ENCODE measurements around the gene PLXDC1. TPM values are rescaled to one million over a fixed set of nuclear protein-coding genes. Genes with fewer than 3 reads are reported as not detected.

PLXDC1 gene
- total RNA-seq, 1 experiment from 2014 or later = 0.52 TPM

DNA sequence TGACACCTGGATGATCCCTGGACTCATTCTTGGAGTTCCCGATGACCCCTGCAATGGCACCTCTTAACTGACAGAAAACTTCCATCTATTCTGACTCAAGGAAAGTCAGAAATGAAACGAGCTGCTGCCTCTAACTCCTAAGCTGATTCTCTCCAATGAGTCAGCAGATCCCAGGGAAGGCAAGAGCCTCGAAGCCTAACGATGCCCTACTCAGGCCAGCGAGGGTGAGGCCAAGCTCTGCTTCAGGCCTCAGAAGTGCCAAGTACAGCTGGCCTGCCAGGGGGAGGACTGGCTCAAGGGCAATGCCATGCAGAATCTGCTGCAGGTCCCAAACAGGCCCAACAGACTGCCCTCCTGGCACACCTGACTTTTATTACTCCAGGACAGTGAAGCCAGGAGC, 36.3 kb downstream of the PLXDC1 start:
- CTCF ChIA-PET = interaction anchor here (0.9 to 3.1 kb wide), 10 partner anchors 9 to 131 kb away, joined by 3 to 12 read pairs (median 4); partner anchors contain the start of gene RPL19
- peaks cover 96% of the 10 kb centered on the region for H3K27me3 Mint-ChIP-seq (ENCODE audit: unreplicated experiment)
- no peak overlapping the region for H3K27ac Mint-ChIP-seq (ENCODE audit: unreplicated experiment)
- BruUV-seq (replicated peaks) = no TSS peak
- intact Hi-C loops (cut with micrococcal nuclease; ENCODE audit: unreplicated experiment) = no loop called here
- H3K4me3 Mint-ChIP-seq (ENCODE audit: low read depth, unreplicated experiment) = no peak overlapping the region
- H3K4me1 Mint-ChIP-seq (ENCODE audit: low read depth, unreplicated experiment) = peaks cover 12% of the 10 kb centered on the region
- TF ChIP-seq, protein P1, sequence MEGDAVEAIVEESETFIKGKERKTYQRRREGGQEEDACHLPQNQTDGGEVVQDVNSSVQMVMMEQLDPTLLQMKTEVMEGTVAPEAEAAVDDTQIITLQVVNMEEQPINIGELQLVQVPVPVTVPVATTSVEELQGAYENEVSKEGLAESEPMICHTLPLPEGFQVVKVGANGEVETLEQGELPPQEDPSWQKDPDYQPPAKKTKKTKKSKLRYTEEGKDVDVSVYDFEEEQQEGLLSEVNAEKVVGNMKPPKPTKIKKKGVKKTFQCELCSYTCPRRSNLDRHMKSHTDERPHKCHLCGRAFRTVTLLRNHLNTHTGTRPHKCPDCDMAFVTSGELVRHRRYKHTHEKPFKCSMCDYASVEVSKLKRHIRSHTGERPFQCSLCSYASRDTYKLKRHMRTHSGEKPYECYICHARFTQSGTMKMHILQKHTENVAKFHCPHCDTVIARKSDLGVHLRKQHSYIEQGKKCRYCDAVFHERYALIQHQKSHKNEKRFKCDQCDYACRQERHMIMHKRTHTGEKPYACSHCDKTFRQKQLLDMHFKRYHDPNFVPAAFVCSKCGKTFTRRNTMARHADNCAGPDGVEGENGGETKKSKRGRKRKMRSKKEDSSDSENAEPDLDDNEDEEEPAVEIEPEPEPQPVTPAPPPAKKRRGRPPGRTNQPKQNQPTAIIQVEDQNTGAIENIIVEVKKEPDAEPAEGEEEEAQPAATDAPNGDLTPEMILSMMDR (IDR thresholded peaks at IDR 0.05; ENCODE audit: unreplicated experiment) = no peak
- no peak for DNase-seq
- peaks cover 3% of the 10 kb centered on the region for H3K9me3 Mint-ChIP-seq (ENCODE audit: low read depth, unreplicated experiment)
- H3K36me3 Mint-ChIP-seq (ENCODE audit: insufficient read depth, unreplicated experiment) = no peaks in the 10 kb centered on the region

DNA sequence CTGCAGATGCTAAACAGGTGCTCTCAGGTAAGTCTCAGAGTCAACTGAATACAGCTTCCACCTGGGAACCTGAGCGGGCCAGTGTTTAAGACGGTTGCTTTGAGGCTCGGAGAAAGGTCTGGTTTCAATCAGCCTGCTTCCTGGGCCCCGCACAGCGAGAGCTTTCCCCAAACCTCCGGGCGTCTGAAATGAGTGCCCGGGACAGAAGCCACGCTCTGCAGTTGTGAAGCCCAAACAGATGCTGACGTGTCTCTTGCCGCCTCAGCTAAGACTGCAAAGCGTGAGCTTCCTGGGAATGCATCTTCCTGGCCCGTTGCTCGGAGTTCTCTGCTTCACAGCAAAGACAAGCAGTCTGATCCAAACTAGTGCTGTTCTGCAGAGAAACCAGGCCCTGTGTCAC, 36.7 kb downstream of the PLXDC1 start:
- Mint-ChIP-seq H3K4me1 (ENCODE audit: low read depth, unreplicated experiment) (peaks cover 15% of the 10 kb centered on the region), H3K27ac (ENCODE audit: unreplicated experiment) (no peak overlapping the region), H3K27me3 (ENCODE audit: unreplicated experiment) (peaks cover 98% of the 10 kb centered on the region), H3K36me3 (ENCODE audit: insufficient read depth, unreplicated experiment) (no peaks in the 10 kb centered on the region), H3K4me3 (ENCODE audit: low read depth, unreplicated experiment) (no peak overlapping the region), H3K9me3 (ENCODE audit: low read depth, unreplicated experiment) (peaks cover 3% of the 10 kb centered on the region)
- CTCF ChIA-PET = interaction anchor here (0.9 to 3.1 kb wide), 11 partner anchors 10 to 131 kb away, joined by 3 to 12 read pairs (median 3); partner anchors contain the start of gene RPL19
- intact Hi-C loops (cut with micrococcal nuclease; ENCODE audit: unreplicated experiment) = no loop called here
- no peak for DNase-seq
- TF ChIP-seq, protein P1 (IDR thresholded peaks at IDR 0.05; ENCODE audit: unreplicated experiment) = no peak
- BruUV-seq (replicated peaks) = no TSS peak

DNA sequence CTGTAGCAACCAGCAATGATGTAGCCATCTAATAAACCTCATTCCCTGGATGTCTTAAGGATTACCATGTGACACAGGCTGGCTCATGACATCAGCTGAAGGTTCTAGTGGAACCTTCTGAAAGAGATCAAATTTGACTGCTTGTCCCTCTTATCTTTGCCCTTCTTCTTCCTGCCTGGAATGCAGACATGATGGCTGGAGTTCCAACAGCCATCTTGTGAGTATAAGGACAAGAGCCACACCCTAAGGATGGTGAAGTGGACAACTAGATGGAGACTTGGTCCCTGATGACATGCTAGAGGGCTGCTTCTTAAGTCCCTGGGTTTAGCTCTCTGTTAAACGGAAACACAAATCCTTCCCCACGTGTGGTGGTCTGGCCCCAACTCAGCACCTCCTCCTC, 37.6 kb downstream of the PLXDC1 start:
- BruUV-seq (replicated peaks) = no TSS peak
- Mint-ChIP-seq H3K36me3 (ENCODE audit: insufficient read depth, unreplicated experiment) (no peaks in the 10 kb centered on the region), H3K9me3 (ENCODE audit: low read depth, unreplicated experiment) (peaks cover 3% of the 10 kb centered on the region), H3K4me1 (ENCODE audit: low read depth, unreplicated experiment) (peaks cover 15% of the 10 kb centered on the region), H3K27me3 (ENCODE audit: unreplicated experiment) (peaks cover 96% of the 10 kb centered on the region), H3K4me3 (ENCODE audit: low read depth, unreplicated experiment) (no peak overlapping the region), H3K27ac (ENCODE audit: unreplicated experiment) (no peak overlapping the region)
- intact Hi-C loops (cut with micrococcal nuclease; ENCODE audit: unreplicated experiment) = no loop called here
- CTCF ChIA-PET = interaction anchor here (0.9 to 3.1 kb wide), 8 partner anchors 9 to 57 kb away, joined by 3 to 12 read pairs (median 4); no protein-coding TSS in a partner anchor
- no peak for DNase-seq
- TF ChIP-seq, protein P1 (IDR thresholded peaks at IDR 0.05; ENCODE audit: unreplicated experiment) = no peak

DNA sequence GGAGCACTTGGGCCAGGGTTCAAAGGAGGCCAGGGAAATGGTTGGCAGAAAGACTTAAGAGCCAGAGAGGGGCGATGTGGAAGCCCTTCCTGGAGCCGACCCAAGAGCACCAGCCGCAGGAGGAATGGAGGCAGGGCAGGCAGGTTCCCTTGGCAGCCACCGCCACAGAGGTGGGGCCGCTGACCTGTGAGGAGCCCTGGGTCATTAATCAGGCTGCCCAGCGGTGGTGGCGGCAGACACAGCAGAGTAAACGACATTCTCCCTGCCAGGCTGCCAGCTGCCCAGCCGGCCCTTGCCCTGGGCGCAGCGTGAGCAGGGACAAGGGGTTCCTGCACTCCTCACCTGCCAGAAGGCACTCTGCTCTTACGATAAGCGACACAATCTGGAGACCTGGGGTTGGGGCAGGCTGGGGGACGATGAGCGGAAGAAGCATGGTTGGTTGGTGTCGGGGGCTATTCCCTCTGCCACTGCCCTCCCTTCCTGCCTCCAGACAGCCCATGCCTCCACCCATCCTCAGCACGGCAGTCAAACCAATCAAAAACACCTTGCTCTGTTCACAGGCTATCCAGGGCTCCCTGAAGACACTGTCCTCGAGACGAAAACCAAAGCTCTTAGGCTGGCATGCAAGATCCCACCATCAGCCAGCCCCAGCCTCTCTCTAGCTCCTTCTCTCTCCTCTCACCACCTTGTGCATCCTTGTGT, 40.9 kb downstream of the PLXDC1 start:
- intact Hi-C loops (cut with micrococcal nuclease; ENCODE audit: unreplicated experiment) = no loop called here
- Mint-ChIP-seq H3K4me3 (ENCODE audit: low read depth, unreplicated experiment) (no peak overlapping the region), H3K4me1 (ENCODE audit: low read depth, unreplicated experiment) (peaks cover 15% of the 10 kb centered on the region), H3K9me3 (ENCODE audit: low read depth, unreplicated experiment) (peaks cover 3% of the 10 kb centered on the region), H3K36me3 (ENCODE audit: insufficient read depth, unreplicated experiment) (no peaks in the 10 kb centered on the region), H3K27ac (ENCODE audit: unreplicated experiment) (no peak overlapping the region), H3K27me3 (ENCODE audit: unreplicated experiment) (peaks cover 96% of the 10 kb centered on the region)
- DNase-seq = peak; percentile 60
- BruUV-seq (replicated peaks) = no TSS peak
- CTCF ChIA-PET = interaction anchor here (0.5 to 3.1 kb wide), 2 partner anchors 13 to 88 kb away, joined by 6 to 9 read pairs; no protein-coding TSS in a partner anchor
- TF ChIP-seq, protein P1 (IDR thresholded peaks at IDR 0.05; ENCODE audit: unreplicated experiment) = no peak
